ENCODE data around the gene TSPAN14. TPM values are rescaled to one million over a fixed set of nuclear protein-coding genes. Genes with fewer than 3 reads are reported as not detected.

TSPAN14 gene
- total RNA-seq, 1 experiment from 2014 or later = 46.8 TPM

- Histone ChIP-seq H2BK20ac (ENCODE audit: low read depth, low read length, poor library complexity, severe bottlenecking) (no peak overlapping the region), H3K18ac (ENCODE audit: insufficient read length, low read depth, low read length) (no peak overlapping the region), H2BK15ac (ENCODE audit: low read depth, low read length) (no peak overlapping the region), H3K79me1 (ENCODE audit: insufficient read depth, low read depth, low read length, poor library complexity, severe bottlenecking) (peaks cover 9% of the 10 kb centered on the region), H3K4me1 (ENCODE audit: insufficient read depth, low read length) (peaks cover 13% of the 10 kb centered on the region; the same call in 1 of the 2 replicates), H3K56ac (ENCODE audit: insufficient read length, low read depth, low read length) (no peak overlapping the region), H3K9me3 (ENCODE audit: control insufficient read depth, low read depth, low read length) (no peaks in the 10 kb centered on the region), H4K5ac (ENCODE audit: insufficient read length, low read depth, low read length) (no peak overlapping the region), H2BK5ac (ENCODE audit: insufficient read length, low read length) (no peak overlapping the region), H3K79me2 (ENCODE audit: insufficient read depth, low read length) (peaks cover 2% of the 10 kb centered on the region; the same call in 1 of the 2 replicates), H3K4me2 (ENCODE audit: insufficient read depth, insufficient read length, low read length) (no peak overlapping the region), H4K20me1 (ENCODE audit: control insufficient read depth, insufficient read depth, insufficient read length) (no peaks in the 10 kb centered on the region), H3K14ac (ENCODE audit: insufficient read depth, low read length) (no peak overlapping the region), H2AFZ (ENCODE audit: low read length) (no peak overlapping the region), H3K23me2 (ENCODE audit: insufficient read length, low read depth, low read length, poor library complexity, severe bottlenecking) (no peaks in the 10 kb centered on the region), H2BK120ac (ENCODE audit: low read depth, low read length, poor library complexity, severe bottlenecking) (no peak overlapping the region), H3K27me3 (ENCODE audit: insufficient read depth, low read length) (no peaks in the 10 kb centered on the region; the same call in 1 of the 2 replicates), H3T11ph (ENCODE audit: low read length) (no peak overlapping the region), H2BK12ac (ENCODE audit: insufficient read length, low read depth, low read length) (no peak overlapping the region), H3K9ac (ENCODE audit: extremely low read depth, insufficient read length, low read length) (no peak overlapping the region), H3K4ac (ENCODE audit: low read depth, low read length) (no peak overlapping the region), H3K27ac (ENCODE audit: insufficient read length, low read depth, low read length) (no peak overlapping the region), H4K8ac (replicated peaks; ENCODE audit: insufficient read length, low read depth, low read length) (no peak overlapping the region), H4K91ac (ENCODE audit: insufficient read length, low read depth, low read length) (no peak overlapping the region), H2AK5ac (ENCODE audit: insufficient read length, low read length) (no peak overlapping the region), H3K23ac (ENCODE audit: insufficient read length, low read depth, low read length) (no peak overlapping the region)
- no peak overlapping the region for H3K27ac Mint-ChIP-seq
- H3K9me3 Mint-ChIP-seq = no peaks in the 10 kb centered on the region
- H3K36me3 Mint-ChIP-seq (ENCODE audit: insufficient read depth in 1 of 3, low read depth in 3 of 3) = peaks cover 8 to 19% (median 19%) of the 10 kb centered on the region in 3 experiments; a peak in 6 of 7 replicates
- DNase-seq = no peak
- peaks cover 55 to 70% of the 10 kb centered on the region in 2 experiments for H3K4me1 Mint-ChIP-seq
- no peak overlapping the region for H3K4me3 Mint-ChIP-seq
- H3K27me3 Mint-ChIP-seq (ENCODE audit: low read depth) = peaks cover 53% of the 10 kb centered on the region
- no CpG with 5 or more reads among the region's 3 CpGs for WGBS (ENCODE audit: extremely low coverage, insufficient read length, low lambda C conversion rate)
- no peak for TF ChIP-seq CTCF (conservative IDR thresholded peaks at IDR 0.05)
These were observed 16.2 kb downstream of the TSPAN14 start for GRCh38 chr10:80470266-80470665.
